ENCODE measurements around the gene EIPR1.
"Not testable (repeated sequence)": the region's sequence is repeated elsewhere in the genome, so short reads cannot be mapped to it uniquely, and the experiment has no call there.

The EIPR1 gene

GRCh38 chr2:3403587-3404334 is 26.1 kb upstream of the EIPR1 start:
- no peak for DNase-seq

GRCh38 chr2:3399829-3400228 is 22.2 kb upstream of the EIPR1 start:
- DNase-seq = no peak

GRCh38 chr2:3399381-3399780 is 21.8 kb upstream of the EIPR1 start:
- no peak for DNase-seq

- DNase-seq = no peak
These were observed 21.2 kb upstream of the EIPR1 start for GRCh38 chr2:3398857-3399256.

- DNase-seq = no peak
These were observed 19.4 kb upstream of the EIPR1 start for GRCh38 chr2:3396920-3397559.

GRCh38 chr2:3392216-3392615 is 14.6 kb upstream of the EIPR1 start:
- DNase-seq = no peak

- DNase-seq = no peak
These were observed 12.4 kb upstream of the EIPR1 start for GRCh38 chr2:3390041-3390440.

GRCh38 chr2:3389193-3389592 is 11.6 kb upstream of the EIPR1 start:
- no peak for DNase-seq

GRCh38 chr2:3388412-3388738 is 10.8 kb upstream of the EIPR1 start:
- DNase-seq = no peak

- DNase-seq = no peak
These were observed 10.2 kb upstream of the EIPR1 start for GRCh38 chr2:3387644-3388411.

- peak; percentile 4 for DNase-seq
These were observed 9.4 kb upstream of the EIPR1 start for GRCh38 chr2:3387011-3387410.

- DNase-seq = peak; percentile 8
These were observed 8.9 kb upstream of the EIPR1 start for GRCh38 chr2:3386448-3386958.

GRCh38 chr2:3379647-3380534 is 2.3 kb upstream of the EIPR1 start, which contains the start of gene TRAPPC12:
Gene TRAPPC12, plus strand, starts transcription at chr2:3379694. Its CDS starts 7,930 bp downstream, at chr2:3387624.
- peak; percentile 88 for DNase-seq

- no peak for DNase-seq
These were observed 1.7 kb upstream of the EIPR1 start for GRCh38 chr2:3379339-3379646.

GRCh38 chr2:3377279-3377611 is 373 bp downstream of the EIPR1 start:
- peak; percentile 62 for DNase-seq

GRCh38 chr2:3376821-3377220 is 797 bp downstream of the EIPR1 start:
- no peak for DNase-seq

GRCh38 chr2:3369340-3370181 is 8.1 kb downstream of the EIPR1 start:
- not testable (repeated sequence) for DNase-seq

GRCh38 chr2:3368261-3368722 is 9.3 kb downstream of the EIPR1 start:
- no peak for DNase-seq

GRCh38 chr2:3365219-3365618 is 12.4 kb downstream of the EIPR1 start:
- no peak for DNase-seq

GRCh38 chr2:3361518-3362389 is 15.9 kb downstream of the EIPR1 start:
- no peak for DNase-seq

- no peak for DNase-seq
These were observed 19.7 kb downstream of the EIPR1 start for GRCh38 chr2:3357926-3358325.
